Activated CD4-positive, alpha-beta T cell treated with anti-CD3 and anti-CD28 coated beads, Interleukin-2, amount 50 U/mL, for 24 hours (primary cell): ENCODE results near the gene GPR62.
"Not testable (repeated sequence)": the region's sequence is repeated elsewhere in the genome, so short reads cannot be mapped to it uniquely, and the experiment has no call there.

Source experiments
- DNase-seq, 2 donors: peaks; one replicate each; pipeline ENCODE4 v3.0.0-alpha.2; 2020; ENCODE audit warnings: low read depth in 1 of 2, low spot score in 1 of 2

Gene GPR62

DNA sequence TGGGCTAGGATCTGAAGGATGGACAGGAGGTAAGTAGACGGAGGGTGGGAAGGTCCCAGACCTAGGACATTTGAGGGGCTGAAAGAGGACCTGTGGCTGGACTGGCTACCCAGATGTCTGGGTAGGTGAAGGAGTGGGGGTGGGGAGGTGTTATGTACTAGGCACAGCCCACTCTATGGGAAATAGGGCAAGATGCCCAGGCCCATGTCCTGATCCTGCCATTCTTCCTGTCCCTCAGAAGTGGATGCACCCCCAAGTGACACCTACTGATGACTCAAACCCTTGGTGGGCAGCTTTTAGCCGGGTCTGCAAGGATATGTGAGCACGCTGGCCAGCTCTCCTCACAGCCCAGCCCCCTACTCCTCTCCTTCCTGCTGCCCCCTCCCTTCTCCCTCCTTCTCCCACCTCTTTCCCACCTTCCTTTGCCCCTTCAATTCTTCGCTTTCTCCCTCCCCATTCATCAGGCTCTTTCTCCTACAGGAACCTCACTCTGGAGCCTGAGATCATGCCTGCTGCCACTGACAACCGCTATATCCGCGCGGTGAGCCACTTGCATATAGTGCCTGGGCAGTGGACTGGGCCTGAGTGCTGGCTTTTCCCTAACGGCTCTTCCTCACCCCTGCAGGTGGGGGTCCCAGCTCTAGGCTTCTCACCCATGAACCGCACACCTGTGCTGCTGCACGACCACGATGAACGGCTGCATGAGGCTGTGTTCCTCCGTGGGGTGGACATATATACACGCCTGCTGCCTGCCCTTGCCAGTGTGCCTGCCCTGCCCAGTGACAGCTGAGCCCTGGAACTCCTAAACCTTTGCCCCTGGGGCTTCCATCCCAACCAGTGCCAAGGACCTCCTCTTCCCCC is 33.3 kb downstream of the GPR62 start:
- DNase-seq: no peak

DNA sequence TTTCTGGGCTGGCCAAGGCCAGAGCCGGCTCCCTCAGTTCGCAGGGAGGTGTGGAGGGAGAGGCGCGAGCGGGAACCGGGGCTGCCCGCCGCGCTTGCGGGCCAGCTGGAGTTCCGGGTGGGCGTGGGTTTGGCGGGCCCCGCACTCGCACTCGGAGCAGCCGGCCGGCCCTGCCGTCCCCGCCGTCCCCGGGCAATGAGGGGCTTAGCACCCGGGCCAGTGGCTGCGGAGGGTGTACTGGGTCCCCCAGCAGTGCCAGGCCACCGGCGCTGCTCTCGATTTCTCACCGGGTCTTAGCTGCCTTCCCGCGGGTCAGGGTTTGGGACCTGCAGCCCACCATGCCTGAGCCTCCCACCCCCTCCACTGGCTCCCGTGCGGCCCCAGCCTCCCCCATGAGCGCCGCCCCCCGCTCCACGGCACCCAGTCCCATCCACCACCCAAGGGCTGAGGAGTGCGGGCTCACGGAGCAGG is 35.4 kb downstream of the GPR62 start:
- not testable (repeated sequence) for DNase-seq

DNA sequence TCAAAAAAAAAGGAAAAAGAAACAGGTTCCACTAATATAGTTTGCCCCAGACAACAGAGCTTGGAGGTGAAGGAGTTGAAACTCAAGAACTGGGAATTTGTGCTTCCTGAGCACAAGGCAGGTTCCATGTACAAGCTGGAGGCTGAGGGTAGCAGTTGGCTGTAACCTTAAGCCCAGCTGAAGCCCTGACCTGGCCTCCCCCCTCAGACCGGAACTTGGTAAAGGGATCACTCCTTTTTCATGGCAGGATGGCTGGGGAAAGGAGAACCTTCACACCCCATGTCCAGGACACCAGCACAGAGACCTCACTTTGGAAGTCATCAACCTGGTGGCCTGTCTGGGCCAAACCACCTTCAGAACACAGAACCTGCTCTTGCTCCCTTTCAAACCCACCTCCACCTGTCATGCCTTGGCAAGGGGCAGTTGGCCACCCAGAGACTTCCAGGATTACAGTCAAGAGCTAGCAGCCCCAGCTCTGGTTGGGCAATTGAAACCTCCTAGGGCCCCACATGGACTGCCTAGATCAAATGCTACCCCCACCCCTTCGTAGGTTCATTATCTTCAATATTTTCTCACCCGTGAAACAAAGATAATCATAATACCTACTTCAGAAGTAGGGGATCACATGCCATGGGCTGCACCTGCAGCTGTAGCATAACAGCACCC is 37.0 kb downstream of the GPR62 start:
- DNase-seq: no peak

DNA sequence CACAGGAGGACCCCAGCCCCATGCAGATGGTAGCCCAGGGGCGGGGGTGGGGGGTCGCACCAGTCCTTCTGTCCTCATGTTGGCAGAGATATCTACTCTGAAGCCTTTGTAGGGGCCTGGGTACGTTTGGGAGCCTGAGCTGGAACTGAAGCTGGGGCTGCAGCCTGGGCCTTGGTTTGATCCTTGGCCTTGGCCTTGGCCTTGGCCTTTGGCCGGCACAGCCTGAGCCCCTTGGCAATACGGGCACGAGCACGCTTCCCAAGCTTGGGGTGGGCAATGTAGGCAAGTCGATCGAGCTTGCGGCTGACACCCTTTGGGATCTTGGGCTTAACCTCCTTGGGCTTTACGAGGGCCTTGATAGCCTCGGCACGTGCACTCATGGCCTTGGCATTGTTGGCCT is 38.5 kb downstream of the GPR62 start:
- DNase-seq: not testable (repeated sequence)

DNA sequence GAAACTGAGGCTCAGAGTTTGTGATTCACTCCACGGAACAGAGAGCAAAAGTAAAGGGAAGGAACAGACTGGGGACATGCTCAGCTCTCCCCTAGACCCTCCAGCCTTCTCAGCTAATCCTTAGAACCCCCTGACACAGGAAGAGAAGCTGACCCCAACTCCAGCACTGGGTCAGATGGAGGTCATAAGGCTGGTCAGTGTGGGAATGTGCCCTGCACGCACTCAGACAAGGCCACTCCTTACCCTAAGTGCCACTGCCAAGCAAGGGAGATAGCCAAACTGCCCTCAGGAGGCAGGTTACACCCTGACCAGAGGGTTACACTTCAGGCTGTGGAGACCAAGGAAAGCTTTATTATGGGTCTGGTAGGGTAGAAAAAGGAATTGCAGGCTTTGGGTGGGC is 39.3 kb downstream of the GPR62 start:
- DNase-seq: no peak

DNA sequence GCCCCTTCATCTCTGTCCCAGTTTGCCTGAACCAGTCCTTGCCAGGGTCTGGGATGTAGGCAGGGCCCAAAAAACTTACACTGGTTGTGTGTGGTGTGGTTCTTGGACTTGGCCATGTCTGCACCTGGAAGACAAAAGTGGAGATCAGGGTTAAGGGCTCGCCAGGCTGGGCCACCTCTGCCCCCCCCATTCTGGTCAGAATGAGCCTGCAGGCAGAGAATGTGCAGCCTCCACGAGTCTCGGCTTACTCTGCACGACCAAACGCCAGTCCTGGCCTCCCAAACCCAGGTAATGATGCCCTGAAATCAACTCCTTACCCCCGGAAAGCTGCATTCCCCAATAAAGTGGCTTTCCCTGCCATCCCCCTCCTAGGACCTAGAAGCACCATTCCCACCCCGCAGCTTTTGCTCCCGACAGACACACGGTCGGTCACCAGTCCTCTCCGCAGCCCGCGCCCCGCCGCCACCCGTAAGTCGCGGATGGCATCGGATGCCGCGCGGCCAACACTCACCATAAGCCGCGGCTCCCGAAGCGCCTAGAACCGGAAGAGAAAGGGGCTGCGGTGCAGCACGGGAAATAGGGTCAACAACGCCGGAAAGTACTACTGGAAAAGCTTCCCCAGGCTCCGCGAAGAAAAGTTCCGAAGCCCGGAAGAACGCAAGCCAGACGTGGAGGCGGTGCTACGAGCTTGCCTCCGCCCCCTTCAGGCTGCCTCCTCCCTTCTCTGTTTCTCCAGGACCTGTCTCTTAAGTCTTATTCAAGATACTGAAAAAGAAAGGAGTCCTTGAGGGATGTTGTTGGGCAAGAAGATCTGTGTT is 40.4 kb downstream of the GPR62 start, which contains the start of gene RPL29:
Gene RPL29 (minus strand): TSS at position 550 of the 818 bp plus-strand sequence. CDS start 434 bp downstream, at position 116.
- peak; percentile 78 to 91 for DNase-seq

DNA sequence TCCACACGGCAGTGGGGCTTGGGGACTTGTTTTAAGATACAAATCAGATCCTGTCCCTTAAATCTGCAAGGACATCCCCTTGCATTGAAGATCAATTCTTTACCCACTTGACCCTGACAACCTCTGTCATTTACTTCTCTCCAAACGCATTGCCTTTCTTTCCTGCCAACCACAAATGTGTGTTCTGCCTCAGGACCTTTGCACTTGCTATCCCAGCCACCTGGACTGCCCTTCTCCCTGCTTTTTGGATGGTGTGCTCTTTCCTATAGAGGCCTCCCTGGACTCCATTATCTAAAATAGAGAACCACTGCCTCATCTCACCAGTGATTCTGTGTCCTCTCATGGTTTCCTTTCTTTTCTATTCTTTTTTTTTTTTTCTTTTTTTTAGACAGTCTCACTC is 42.0 kb downstream of the GPR62 start:
- no peak for DNase-seq

DNA sequence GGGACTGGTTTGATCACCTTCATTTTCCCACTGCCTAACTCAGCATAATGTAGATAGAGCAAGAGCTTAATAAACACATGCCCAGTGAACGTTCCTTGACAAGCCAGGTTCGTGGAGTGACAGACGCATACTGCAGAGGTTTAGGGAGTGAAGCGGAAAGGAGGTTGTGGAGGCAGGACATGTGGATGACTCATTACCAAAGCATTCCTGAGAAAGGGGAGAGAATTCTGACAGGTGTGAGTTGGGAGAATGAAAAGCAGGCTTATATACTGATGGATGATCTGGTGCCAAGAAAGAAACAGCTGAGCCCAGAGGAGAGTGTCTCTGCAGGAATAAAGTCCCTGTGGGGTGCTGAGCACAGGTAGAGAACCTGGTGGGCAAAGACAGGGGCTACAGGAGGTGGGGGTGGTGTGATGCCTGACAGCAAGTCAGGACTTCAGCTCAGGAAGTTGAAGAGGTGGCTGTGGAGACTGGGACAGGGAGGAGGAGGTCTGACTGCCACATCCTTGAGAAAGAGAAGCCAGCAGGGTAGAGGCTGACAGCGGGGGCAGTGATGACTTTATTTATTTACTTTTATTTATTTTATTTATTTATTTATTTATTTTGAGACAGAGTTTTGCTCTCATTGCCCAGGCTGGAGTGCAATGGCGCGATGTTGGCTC is 42.9 kb downstream of the GPR62 start:
- DNase-seq: no peak

DNA sequence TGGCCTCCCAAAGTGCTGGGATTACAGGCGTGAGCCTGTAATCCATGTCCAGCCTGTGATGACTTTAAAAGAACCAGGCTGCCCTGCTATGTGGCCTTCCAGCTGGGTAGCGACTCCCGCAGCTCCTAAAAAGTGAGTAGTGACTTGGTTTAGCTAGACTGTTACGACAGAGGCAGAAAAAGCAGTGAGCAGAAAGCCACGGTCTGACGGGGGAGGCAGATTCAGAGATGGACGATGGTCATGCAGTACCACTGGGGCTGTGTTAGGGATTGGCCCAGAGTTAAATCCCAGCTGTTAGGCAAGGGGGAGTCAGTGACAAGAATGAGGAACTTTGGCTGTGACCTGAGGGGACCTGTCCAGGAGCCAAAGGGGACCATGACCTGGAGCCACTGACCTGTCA is 43.6 kb downstream of the GPR62 start:
- DNase-seq: no peak

DNA sequence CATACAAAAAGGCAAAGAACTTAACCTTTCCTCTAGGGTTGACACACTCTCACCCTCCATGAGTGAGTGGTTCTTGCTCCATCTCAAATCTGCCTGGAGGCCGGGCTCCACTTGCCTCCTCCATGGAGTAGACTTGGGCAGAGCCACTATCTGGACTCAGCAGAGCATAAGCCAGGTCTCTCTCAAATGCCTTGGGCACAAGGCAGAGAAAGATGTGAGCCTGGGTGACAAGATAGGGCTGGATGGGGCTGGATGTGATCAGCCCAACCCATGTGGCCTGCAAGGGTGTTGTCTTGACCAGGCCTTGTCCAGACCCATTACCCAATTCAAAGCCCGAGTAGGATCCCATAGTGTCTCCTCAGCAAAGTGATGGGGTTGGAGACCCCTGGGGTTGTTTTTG is 44.7 kb downstream of the GPR62 start:
- no peak for DNase-seq

DNA sequence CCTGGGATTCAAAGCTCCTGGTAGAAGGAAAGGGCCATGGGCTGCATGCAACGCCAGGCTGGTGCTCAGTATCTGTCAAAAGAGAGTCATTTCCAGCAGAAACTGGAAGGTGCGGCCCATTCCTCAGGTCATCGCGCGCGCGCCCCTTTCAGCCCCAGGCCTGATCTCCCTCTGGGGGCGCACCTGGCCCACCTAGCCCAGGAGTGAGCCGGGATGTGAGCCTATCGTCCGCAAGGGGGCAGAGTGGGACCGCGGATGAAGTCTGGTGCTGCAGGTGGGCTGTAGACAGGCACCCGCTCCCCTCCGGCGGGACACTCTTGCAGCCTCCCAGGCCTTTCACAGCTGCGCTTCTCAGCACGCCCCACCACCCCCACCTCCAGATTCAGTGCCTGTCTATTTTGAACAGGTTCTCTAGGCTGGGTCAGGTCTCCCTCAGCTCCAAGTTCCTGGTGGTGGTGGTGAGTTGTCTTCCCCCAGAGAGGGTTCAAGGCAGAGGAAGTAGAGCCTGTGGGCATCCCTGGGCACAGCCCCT is 46.3 kb downstream of the GPR62 start:
- DNase-seq: peak; percentile 72 to 77

DNA sequence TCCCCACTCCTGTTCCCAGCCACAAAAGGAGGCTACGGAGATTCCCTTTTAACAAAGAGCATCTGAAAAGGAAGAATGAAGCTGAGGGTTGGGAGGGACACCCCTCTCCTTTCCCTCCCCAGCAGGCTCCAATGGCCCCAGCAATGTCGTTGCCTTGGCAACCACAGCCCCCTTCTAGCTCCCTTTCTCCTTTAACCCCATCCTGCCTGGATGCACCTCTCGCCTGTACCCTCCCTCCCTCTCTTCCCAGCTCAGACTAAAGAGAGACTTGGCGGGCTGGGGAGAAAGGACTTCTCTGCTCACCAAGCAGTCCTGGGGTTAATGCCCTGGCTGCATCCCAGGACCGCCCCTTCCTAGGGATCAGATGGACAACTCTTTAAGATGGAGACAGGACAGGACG is 47.6 kb downstream of the GPR62 start:
- no peak for DNase-seq

DNA sequence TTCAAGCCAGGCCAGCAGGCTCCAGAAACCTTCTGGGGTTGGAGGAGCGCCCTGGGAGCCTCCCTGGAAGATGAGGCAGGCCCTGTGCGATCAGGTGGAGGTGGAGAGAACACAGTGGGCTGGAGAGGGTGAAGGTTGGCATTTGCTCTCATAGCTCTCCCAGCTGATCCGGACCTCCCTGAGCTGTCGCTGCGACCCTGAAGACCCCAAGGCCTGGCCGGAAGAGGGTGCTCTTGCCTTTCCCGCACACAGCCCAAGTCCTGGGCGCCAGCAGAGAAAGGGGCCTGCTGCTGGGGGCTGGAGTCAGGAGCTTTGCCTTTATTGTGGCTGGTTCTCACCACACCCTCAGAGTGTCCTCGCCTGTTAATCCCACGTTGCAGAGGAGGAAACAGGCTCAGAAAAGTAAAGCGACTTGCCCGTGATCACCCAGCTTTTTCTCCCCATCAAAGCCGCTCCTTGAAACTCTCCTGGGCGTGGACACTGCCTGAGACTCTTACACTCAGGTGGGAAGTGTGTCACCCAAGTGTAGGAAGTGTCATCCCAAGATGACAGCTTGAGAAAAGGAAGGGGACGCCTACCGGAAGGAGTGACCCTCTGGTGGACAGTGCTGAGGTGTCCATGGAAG is 49.1 kb downstream of the GPR62 start:
- DNase-seq: no peak

DNA sequence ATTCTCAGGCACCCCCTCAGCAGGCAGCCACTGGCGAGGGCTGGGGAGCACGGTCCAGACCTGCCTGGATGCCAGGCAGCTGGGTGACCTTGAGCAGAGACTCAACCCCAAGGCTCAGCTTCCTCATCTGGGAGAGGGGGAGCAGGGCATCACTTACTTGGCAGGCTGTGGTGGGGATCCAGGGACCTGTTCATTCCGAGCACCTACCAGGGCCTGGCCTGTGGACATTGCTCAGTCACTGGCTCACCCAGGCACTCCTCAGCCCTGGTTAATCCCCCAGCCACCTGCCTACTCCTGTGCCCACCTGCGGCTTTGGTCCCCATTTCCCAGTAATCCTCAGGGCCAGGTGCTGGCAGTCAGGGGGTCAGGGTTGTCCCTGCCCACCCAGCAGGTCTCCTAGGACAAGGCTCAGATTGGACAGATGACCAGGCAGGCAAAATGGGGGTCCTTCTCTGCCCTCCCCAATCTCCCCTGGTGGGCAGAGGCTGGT is 49.8 kb downstream of the GPR62 start:
- DNase-seq: no peak

DNA sequence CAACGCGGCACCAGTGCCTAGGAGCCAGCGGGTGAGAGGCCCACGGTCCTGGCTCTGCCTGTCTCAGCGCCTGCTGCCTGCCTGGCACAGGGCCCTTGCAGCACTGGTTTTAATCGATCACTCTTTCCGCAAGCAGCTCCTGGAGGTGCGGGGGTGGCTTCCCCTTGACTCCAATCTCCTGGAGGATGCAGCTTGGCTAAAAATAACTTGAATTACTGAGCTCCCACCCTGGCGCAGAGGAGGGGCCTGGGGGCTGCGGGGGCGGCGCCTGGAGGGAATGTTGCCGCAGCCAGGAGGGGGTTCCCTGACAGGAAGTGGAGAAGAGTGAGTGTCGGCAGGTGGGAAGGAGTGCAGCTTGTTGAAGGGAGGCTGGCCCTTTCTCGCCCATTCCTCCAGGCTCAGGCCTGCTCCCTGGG is 50.4 kb downstream of the GPR62 start:
- no peak for DNase-seq

DNA sequence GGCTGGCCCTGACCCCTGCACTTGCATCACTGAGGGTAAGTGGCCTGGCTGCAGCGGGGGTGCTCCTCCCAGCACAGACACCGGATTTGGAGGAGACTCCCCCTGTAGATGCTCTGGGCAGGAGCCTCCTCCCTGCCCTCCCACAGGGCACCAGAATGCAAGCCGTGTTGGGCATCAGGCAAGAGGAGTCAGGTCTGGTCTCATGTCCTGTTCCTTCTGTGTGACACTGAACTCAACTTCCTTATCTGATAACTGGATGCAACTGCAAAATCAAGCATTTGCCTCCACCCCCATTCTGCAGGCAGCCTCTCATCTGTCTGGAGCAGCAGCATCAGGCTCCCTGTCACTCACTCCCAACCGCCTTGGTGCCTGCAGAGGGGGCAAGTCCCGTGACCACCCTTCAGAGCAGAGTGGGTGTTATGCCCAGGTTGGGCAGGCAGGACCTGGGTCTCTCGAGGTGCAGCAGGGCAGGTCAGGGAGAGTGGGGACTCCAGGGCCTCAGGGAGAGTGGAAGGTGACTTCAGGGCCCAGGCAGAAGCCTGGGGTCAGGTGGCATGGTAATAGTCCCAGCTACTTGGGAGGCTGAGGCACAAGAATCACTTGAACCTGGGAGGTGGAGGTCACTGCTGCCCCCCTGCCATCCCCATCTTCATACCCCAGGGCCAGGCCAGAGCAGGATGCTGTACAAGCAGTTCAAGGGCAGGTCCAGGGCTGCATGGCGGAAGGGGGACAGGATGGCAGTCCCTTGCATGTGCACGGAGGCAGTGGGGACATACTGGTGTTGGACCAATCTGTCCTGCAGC is 51.0 kb downstream of the GPR62 start:
- no peak for DNase-seq

DNA sequence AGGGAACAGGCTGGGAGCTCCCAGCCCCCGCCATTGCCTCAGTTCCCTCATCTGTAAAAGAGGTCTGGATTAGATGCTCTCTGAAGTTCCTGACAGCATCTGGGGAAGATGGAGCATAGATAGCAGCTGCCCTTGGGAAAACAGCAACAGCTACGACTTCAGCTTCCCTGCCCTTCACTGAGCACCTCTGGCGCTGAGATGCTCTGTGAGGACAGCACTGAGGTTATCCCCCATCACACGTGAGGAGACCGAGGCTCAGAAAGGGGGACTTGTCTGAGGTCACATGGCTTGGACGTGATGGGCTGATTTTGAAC is 51.6 kb downstream of the GPR62 start:
- DNase-seq: no peak
